ENCODE results near the gene SDR42E2. TPM values are rescaled to one million over a fixed set of nuclear protein-coding genes. Genes with fewer than 3 reads are reported as not detected.

The SDR42E2 gene
- total RNA-seq, 1 experiment from 2014 or later = not detected

DNA sequence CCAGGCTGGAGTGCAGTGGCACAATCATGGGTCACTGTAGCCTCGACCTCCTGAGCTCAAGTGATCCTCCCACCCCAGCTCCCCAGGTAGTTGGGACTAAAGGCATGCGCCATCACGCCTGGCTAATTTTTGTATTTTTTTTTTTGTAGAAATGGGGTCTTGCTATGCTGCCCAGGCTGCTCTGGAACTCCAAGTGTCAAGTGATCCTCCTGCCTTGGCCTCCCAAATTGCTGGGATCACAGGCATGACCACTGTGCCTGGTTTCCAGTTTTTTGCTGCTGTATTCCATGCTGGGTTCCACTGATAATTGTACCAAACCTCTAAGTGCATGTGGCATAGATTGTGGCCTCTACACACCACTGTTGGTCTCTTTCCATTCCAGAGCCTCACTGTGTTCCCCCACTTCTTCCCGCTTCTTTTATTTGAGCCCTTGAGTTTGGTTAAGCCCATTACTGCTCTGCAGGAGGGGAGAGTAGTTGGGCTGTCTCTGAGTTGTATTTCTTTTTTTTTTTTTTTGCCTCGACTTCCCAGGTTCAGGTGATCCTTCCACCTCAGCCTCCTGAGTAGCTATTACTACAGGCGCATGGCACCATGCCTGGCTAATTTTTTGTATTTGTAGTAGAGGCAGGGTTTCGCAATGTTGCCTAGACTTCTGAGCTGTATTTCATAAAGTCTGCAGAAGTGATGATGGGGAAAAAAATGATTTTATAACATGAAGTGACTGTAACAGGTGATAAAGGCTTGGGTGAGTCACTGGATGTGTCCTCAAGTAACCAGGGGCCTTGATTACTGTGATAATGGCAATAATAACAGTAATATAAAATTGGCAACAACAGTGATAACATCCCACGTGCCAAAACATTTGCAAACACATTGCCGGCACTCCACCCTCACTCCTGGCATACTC is 73.8 kb downstream of the SDR42E2 start:
- no peaks in the 10 kb centered on the region for H3K9me2 ChIP-seq (replicated peaks; ENCODE audit: low read length)
- H4K20me1 ChIP-seq (ENCODE audit: low read length) = no peaks in the 10 kb centered on the region
- BruUV-seq (replicated peaks) = no TSS peak
- ChIA-PET POLR2A (ENCODE audit: unreplicated experiment) (no interaction called here), CTCF (no interaction called here)
- no peak overlapping the region for H3K27ac ChIP-seq (ENCODE audit: low read length)
- no peak for ATAC-seq
- H3K27me3 ChIP-seq (ENCODE audit: low read length) = no peaks in the 10 kb centered on the region
- H3K9ac ChIP-seq (ENCODE audit: low read length) = no peak overlapping the region
- intact Hi-C loops (cut with micrococcal nuclease) = no loop called here
- peaks cover 20% of the 10 kb centered on the region for H3K79me2 ChIP-seq (ENCODE audit: low read length)
- TF ChIP-seq EZH2phosphoT487 (IDR thresholded peaks at IDR 0.05; ENCODE audit: borderline replicate concordance, low read length) (no peak), EZH2 (IDR thresholded peaks at IDR 0.05; ENCODE audit: low read length, unreplicated experiment) (no peak)
- TF ChIP-seq, protein P1, sequence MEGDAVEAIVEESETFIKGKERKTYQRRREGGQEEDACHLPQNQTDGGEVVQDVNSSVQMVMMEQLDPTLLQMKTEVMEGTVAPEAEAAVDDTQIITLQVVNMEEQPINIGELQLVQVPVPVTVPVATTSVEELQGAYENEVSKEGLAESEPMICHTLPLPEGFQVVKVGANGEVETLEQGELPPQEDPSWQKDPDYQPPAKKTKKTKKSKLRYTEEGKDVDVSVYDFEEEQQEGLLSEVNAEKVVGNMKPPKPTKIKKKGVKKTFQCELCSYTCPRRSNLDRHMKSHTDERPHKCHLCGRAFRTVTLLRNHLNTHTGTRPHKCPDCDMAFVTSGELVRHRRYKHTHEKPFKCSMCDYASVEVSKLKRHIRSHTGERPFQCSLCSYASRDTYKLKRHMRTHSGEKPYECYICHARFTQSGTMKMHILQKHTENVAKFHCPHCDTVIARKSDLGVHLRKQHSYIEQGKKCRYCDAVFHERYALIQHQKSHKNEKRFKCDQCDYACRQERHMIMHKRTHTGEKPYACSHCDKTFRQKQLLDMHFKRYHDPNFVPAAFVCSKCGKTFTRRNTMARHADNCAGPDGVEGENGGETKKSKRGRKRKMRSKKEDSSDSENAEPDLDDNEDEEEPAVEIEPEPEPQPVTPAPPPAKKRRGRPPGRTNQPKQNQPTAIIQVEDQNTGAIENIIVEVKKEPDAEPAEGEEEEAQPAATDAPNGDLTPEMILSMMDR (conservative IDR thresholded peaks at IDR 0.05; ENCODE audit: low read depth, low read length) = no peak
- no peaks in the 10 kb centered on the region for H3K9me3 ChIP-seq (ENCODE audit: low read length)
- DNase-seq = no peak
- H3K36me3 ChIP-seq (ENCODE audit: low read depth, low read length) = no peaks in the 10 kb centered on the region; the same call in 1 of the 2 replicates
- H3K4me1 ChIP-seq (ENCODE audit: insufficient read depth, low read length) = peaks cover 12% of the 10 kb centered on the region
- no peak overlapping the region for H3K4me3 ChIP-seq (ENCODE audit: low read length)
- H3K4me2 ChIP-seq (ENCODE audit: low read length) = no peak overlapping the region
- peaks cover 5% of the 10 kb centered on the region for H3F3A ChIP-seq (ENCODE audit: low read length, unreplicated experiment)
- no peak overlapping the region for H2AFZ ChIP-seq (ENCODE audit: low read length)

DNA sequence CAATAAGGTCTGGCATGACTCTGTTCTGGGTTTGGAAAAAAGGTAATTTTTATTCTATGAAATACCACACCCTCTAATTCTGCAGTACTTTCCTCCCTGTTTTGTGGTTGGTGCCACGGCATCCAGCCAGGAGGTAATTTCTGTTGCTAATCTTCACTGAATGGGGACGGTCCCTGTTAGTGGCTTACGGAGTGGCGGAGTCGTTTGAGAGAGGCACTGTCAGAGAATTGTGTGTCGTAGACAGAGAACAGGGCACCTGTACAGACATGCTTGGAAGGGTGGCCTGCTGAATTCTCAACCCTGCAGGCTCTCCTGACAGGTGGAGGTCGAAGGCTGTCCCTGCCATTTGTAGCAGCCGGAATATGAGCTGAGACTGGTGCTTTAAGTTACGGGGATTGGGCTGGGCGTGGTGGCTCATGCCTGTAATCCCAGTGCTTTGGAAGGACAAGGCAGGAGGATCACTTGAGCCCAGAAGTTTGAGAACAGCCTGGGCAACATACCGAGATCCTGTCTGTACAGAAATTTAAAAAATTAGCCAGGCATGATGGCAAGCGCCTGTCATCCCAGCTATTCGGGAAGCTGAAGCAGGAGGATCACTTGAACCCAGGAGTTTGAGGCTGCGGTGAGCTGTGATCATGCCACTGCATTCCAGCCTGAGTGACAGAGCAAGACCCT is 77.0 kb downstream of the SDR42E2 start:
- intact Hi-C loops (cut with micrococcal nuclease) = no loop called here
- CTCF ChIA-PET = no interaction called here

More for the DNA sequence above, 77.0 kb downstream of the SDR42E2 start:
- H3K36me3 ChIP-seq (ENCODE audit: low read depth, low read length) = no peaks in the 10 kb centered on the region; the same call in 1 of the 2 replicates
- H3K9me2 ChIP-seq (replicated peaks; ENCODE audit: low read length) = no peaks in the 10 kb centered on the region
- no peaks in the 10 kb centered on the region for H3K9me3 ChIP-seq (ENCODE audit: low read length)
- no peak overlapping the region for H3K27ac ChIP-seq (ENCODE audit: low read length)
- POLR2A ChIA-PET (ENCODE audit: unreplicated experiment) = no interaction called here
- no peaks in the 10 kb centered on the region for H4K20me1 ChIP-seq (ENCODE audit: low read length)
- no peak overlapping the region for H3K9ac ChIP-seq (ENCODE audit: low read length)
- no peaks in the 10 kb centered on the region for H3K27me3 ChIP-seq (ENCODE audit: low read length)
- no peak overlapping the region for H2AFZ ChIP-seq (ENCODE audit: low read length)
- H3K79me2 ChIP-seq (ENCODE audit: low read length) = 0 out of 2 replicates have a peak, but pooled peaks cover 12% of the 10 kb centered on the region
- H3K4me1 ChIP-seq (ENCODE audit: insufficient read depth, low read length) = no peaks in the 10 kb centered on the region
- H3K4me3 ChIP-seq (ENCODE audit: low read length) = no peak overlapping the region
- no TSS peak for BruUV-seq (replicated peaks)
- TF ChIP-seq EZH2phosphoT487 (IDR thresholded peaks at IDR 0.05; ENCODE audit: borderline replicate concordance, low read length) (no peak), EZH2 (IDR thresholded peaks at IDR 0.05; ENCODE audit: low read length, unreplicated experiment) (no peak)
- TF ChIP-seq, protein P1 (conservative IDR thresholded peaks at IDR 0.05; ENCODE audit: low read depth, low read length) = no peak
- no peaks in the 10 kb centered on the region for H3F3A ChIP-seq (ENCODE audit: low read length, unreplicated experiment)
- ATAC-seq (no peak), DNase-seq (no peak)
- no peak overlapping the region for H3K4me2 ChIP-seq (ENCODE audit: low read length)
